ENCODE measurements around the gene C1orf21.

The C1orf21 gene

DNA sequence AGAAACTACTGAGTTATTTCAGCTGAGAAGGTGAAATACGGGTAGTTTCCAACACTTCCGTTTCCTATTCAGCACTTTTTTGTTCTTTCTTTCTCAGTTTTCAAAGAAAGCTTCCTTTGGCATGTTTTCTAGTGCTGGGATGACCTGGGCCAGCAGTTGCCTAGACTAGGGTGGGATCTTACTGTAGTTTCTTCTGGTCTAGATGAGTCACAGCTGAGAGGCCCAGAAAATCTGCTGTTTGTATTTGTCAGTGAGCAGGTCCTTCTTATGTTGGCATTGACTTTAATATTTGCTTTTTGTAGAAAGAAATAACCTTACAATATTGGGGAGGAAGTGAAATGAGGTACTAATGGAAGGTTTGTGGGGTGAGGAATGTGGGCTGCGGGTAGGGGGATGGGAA, 22.2 kb downstream of the C1orf21 start:
- DNase-seq (ENCODE audit: low read depth in 1 of 2, low spot score in 1 of 2): no peak

GRCh38 chr1:184412472-184412871, 25.6 kb downstream of the C1orf21 start:
- DNase-seq (ENCODE audit: low read depth in 1 of 2, low spot score in 1 of 2): no peak

DNA sequence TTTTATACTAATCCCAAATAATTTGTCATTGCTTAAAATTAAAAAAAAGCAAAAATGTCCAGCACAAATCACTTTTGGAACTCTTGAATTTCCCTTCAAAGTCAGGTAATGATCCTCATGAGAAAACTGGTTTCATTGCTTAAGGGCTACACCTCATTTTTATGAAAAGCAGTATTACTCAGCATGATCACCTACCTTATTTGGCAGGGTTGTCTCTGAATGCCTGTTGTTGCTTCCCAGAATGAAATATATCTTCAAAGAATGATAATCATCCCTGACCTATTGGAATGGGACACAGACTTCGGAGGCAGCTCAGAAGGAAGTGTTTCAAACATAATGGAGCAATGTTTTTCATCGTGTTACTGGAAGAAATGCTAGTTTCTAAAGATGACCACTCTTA, 29.7 kb downstream of the C1orf21 start:
- no peak for DNase-seq (ENCODE audit: low read depth in 1 of 2, low spot score in 1 of 2)

DNA sequence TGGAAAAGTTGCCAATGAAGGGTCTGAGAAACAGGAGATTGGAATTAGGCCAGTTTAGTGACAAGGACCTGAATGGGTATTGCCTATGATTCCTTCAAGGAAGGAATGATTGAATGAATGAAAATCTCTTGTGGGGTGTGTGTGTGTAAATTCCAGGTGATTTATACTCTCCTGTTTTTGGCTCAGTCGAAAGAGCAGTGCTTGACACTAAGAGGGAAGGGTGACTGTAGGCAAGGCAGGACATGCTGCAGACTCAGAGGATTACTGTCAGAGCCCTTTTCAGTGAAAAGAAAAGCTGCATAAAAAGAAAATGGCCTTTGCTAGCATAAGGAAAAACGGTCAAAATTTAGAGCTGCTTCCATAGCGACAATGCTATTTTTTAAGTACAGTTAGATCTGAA, 30.1 kb downstream of the C1orf21 start:
- DNase-seq (ENCODE audit: low read depth in 1 of 2, low spot score in 1 of 2): no peak

- DNase-seq (ENCODE audit: low read depth in 1 of 2, low spot score in 1 of 2): no peak
Measured at GRCh38 chr1:184417916-184418315, 31.1 kb downstream of the C1orf21 start.

- DNase-seq (ENCODE audit: low read depth in 1 of 2, low spot score in 1 of 2): no peak
Measured at GRCh38 chr1:184418652-184419349, 32.0 kb downstream of the C1orf21 start.

DNA sequence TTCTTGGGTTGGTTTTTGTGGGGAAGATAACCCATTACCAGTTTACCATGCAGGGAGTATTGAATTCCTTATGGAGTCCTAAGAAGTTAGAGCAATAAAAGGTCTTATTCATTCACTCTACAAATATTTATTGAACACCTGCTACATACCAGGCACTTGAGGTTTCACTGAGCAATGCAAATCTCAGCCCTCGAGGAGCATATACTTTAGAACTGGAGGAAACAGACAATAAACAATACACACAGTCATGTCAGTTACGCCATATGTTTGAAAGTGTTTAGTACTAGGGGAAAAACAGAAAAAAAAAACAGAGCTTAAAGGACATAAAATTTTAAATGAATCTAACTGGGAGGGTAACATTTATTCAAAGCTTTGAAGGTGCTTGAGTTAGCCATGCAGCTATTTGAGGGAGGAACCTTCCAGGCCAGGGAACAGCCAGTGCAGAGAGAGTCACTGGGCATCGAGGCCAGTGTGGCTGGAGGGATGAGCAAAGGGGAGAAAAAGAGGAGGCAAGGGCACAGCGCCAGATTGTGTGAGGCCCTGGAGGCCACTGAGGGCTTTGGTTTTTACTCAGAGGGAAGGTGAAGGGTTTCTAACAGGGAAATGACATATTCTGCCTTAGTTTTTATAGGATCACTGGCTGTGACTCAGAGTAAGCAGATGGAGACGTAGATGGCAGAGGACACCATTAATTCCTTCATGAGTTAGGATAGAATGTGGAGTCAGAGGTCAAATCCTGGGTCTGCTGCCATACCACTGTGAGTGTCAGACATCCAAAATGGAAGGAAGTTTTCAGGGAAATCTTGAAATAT, 32.7 kb downstream of the C1orf21 start:
- no peak for DNase-seq (ENCODE audit: low read depth in 1 of 2, low spot score in 1 of 2)

- DNase-seq (ENCODE audit: low read depth in 1 of 2, low spot score in 1 of 2): no peak
Measured at GRCh38 chr1:184422490-184423233, 35.8 kb downstream of the C1orf21 start.

DNA sequence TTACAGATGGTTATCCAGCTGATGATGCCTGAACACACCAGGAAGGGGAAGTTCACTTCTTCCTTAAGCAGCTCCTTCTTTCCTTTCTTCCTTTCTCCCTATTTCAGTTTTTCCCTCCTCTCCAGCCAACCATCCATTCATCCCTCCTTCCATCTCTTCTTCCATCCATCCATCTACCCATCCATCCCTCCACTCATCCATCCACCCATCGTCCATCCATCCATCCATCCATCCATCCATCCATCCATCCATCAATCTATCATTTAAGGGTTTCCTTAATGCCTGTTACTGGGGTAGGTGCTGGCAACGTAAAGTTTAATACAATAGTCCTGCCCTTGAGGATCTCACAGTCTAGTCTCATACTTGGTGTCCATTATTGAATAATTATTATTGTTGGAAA, 36.8 kb downstream of the C1orf21 start:
- no peak for DNase-seq (ENCODE audit: low read depth in 1 of 2, low spot score in 1 of 2)

- DNase-seq (ENCODE audit: low read depth in 1 of 2, low spot score in 1 of 2): no peak
Measured at GRCh38 chr1:184424157-184424556, 37.3 kb downstream of the C1orf21 start.

DNA sequence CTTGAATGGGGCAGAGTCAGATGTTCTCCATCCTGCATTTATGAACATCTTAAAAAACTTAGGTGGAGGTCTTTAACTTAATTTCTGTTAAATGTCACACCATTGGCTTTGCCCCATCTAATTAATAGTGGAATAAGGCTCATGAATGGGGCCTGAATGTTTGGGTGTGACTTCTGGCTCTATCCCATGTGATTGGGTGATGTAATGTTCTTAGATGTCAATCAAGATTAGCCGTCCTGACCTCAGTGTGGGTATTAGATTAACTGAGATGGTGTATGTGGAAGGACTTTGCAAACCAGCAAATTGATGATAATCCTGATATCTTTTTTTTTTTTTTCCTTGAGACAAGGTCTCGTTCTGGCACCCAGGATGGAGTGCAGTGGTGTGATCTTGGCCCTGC, 38.1 kb downstream of the C1orf21 start:
- DNase-seq (ENCODE audit: low read depth in 1 of 2, low spot score in 1 of 2): no peak

DNA sequence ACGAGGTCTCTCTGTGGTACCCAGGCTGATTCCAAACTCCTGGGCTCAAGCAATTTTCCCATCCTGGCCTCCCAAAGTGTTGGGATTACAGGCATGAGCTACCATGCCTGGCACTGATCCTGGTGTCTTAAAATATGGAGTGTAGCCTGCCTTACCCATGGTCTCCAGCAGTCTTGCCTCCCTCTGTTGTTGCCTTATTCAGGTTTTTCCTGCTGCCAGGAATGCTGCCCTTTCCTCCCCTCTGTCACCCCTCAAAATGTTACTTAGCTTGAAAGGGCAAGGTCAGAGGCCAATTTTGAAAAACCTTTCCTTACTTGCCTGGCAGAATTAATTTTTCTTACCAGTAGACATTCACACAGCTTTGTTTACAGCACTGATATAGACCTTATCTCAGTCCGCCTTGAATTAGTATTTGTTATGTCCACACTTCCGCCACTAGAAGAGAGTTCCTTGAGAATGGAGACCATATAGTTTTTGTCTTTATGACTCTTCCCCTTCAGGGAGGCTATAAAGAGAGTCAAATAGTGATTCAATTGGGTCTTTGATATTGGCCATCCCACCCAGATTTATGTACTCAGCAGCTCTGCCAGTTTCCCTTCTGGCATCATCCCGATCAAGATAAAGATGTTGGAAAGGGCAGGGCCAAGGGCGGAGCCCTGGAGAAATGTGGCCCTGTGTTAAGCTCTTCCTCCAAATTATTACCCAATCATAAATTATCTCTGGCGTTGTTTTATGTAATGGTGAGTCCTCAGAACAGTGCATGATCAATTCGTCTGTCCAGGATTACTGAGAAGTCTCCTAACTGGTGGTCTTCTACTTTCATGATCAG, 38.8 kb downstream of the C1orf21 start:
- no peak for DNase-seq (ENCODE audit: low read depth in 1 of 2, low spot score in 1 of 2)

GRCh38 chr1:184426278-184426674, 39.4 kb downstream of the C1orf21 start:
- DNase-seq (ENCODE audit: low read depth in 1 of 2, low spot score in 1 of 2): no peak

- DNase-seq (ENCODE audit: low read depth in 1 of 2, low spot score in 1 of 2): no peak
Measured at GRCh38 chr1:184427722-184428121, 40.9 kb downstream of the C1orf21 start.

GRCh38 chr1:184428604-184429003, 41.8 kb downstream of the C1orf21 start:
- DNase-seq (ENCODE audit: low read depth in 1 of 2, low spot score in 1 of 2): no peak

- DNase-seq (ENCODE audit: low read depth in 1 of 2, low spot score in 1 of 2): no peak
Measured at GRCh38 chr1:184429335-184429734, 42.5 kb downstream of the C1orf21 start.

DNA sequence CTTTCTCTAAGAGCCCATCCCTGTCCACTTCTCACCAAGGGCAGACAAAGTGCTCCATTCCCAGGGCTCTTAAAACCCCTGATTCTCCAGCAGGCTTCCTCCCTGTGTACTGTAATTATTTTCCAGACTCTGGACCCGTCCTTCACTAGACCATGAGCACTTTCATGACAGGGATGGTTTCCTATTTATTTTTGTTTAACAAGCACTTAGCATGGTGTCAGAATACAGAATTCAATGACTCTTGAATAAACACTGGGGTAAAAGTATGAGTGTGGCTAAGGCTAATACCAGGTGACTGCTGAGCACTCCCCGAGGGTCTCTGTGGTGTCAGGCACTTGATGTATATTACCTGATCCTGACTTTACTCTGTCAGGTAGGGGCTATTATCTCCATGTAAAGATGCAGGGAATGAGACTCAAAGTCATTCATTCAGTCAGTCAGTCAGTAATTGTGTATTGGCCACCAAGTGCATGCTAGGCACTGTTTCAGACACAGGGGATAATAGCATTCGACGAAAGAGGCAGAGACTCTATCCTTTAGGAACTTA, 47.2 kb downstream of the C1orf21 start:
- DNase-seq (ENCODE audit: low read depth in 1 of 2, low spot score in 1 of 2): no peak

- DNase-seq (ENCODE audit: low read depth in 1 of 2, low spot score in 1 of 2): no peak
Measured at GRCh38 chr1:184437291-184437690, 50.5 kb downstream of the C1orf21 start.

- no peak for DNase-seq (ENCODE audit: low read depth in 1 of 2, low spot score in 1 of 2)
Measured at GRCh38 chr1:184438363-184438762, 51.5 kb downstream of the C1orf21 start.

- no peak for DNase-seq (ENCODE audit: low read depth in 1 of 2, low spot score in 1 of 2)
Measured at GRCh38 chr1:184442260-184442659, 55.4 kb downstream of the C1orf21 start.

DNA sequence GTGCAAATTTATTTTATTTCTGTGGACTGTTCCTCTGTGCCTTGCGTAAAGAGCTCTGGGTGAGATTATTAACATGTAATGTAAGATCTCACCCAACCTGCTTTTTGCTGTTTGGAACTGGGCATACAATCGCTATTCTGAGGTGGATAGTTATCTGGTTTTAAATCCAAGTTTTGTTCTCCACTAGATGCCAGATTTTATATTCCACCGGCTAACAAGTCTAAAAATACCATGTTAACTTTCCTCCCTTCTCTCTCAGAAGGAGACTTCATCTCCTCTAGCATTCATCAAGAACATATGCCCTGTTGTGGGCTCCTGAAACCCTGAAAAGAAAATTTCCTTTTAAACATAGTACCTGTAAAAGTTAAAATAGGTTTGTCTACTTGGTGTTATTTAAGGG, 56.4 kb downstream of the C1orf21 start:
- no peak for DNase-seq (ENCODE audit: low read depth in 1 of 2, low spot score in 1 of 2)

Measured in activated CD4-positive, alpha-beta T cell treated with anti-CD3 and anti-CD28 coated beads, Interleukin-2, amount 50 U/mL, for 24 hours (primary cell).